Esophagus squamous epithelium (tissue), 4 donors: ENCODE data around the gene PRIMPOL.

Source experiments
- CTCF ChIP-seq, 6 experiments: fragments of 450-650 bp in 4 of 6; fragments of 200-600 bp in 2 of 6; sonication (generic) in 2 of 6; IDR thresholded peaks; one replicate each; pipeline ENCODE4 v1.5.1; 2016 to 2019; ENCODE audit warnings: antibody characterized with exemption in 6 of 6, mild to moderate bottlenecking in 4 of 6, moderate library complexity in 4 of 6
- POLR2A ChIP-seq, 4 donors: fragments of 450-650 bp; IDR thresholded peaks; one replicate each; pipeline ENCODE4 v1.6.1; 2017; ENCODE audit warnings: antibody characterized with exemption in 4 of 4, mild to moderate bottlenecking in 4 of 4, moderate library complexity in 3 of 4

- TF ChIP-seq CTCF (IDR thresholded peaks at IDR 0.05) (no peak), POLR2A (IDR thresholded peaks at IDR 0.05) (no peak)
Measured at GRCh38 chr4:184695178-184695896, 45.8 kb downstream of the PRIMPOL start.
